ENCODE data around the gene ZDHHC8.
A peak's percentile ranks its signal among the peaks of the same experiment; 100 is the strongest.

ZDHHC8 gene, protein sequence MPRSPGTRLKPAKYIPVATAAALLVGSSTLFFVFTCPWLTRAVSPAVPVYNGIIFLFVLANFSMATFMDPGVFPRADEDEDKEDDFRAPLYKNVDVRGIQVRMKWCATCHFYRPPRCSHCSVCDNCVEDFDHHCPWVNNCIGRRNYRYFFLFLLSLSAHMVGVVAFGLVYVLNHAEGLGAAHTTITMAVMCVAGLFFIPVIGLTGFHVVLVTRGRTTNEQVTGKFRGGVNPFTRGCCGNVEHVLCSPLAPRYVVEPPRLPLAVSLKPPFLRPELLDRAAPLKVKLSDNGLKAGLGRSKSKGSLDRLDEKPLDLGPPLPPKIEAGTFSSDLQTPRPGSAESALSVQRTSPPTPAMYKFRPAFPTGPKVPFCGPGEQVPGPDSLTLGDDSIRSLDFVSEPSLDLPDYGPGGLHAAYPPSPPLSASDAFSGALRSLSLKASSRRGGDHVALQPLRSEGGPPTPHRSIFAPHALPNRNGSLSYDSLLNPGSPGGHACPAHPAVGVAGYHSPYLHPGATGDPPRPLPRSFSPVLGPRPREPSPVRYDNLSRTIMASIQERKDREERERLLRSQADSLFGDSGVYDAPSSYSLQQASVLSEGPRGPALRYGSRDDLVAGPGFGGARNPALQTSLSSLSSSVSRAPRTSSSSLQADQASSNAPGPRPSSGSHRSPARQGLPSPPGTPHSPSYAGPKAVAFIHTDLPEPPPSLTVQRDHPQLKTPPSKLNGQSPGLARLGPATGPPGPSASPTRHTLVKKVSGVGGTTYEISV

DNA sequence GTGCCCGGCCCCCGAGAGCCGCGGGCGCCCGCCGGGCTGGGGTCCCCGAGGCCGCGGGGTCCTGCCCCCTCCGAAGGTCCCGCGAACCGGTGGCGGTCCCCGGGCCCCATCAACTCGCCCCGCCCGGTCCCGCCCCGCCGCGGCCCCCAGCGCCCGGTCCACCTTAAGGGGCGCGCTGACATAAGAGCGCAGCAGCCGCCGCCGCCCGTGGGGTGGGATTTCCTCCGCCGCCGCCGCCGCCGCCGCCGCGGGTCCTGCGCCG lies at the start of gene ZDHHC8:
Gene ZDHHC8, plus strand, starts transcription at position 208 of the 262 bp plus-strand sequence. CDS start 144 bp downstream, outside the sequence.
- no peak for DNase-seq

DNA sequence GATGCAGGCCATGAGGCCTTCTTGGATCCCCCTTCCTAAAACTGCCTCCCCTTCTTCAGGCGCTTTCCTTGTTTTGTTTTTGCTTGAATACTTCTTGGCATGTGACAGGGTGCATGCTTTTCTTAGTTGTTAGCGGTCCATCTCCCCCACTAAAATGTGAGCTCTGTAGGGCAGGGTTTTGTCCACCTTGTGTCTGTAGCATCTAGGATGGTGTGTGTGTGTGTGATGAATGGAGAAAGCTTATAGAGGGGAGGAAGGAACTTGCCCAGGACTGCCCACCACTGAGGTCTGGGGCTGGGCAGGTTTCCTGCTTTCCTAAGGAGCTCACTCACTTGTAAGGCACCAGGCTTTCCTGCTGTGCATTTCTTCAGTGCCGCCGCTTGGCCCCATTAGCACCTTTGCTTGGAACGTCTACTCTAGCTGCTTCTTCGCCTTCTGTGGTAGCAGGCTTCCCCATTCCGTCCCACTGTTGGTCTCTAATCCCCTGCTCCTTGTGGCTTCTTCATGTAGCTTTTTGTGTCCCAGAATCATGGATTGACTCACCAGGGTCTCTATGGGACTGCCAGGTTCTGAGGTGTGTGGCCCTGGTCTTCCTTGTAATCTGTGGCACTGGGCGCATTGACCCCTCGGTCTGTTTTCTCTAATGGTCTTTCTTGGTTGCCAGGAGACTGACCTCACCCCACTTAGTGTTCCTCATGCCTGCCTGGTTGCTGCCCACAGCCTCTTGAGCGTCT lies 48.3 kb upstream of the ZDHHC8 start:
- DNase-seq, result no peak

DNA sequence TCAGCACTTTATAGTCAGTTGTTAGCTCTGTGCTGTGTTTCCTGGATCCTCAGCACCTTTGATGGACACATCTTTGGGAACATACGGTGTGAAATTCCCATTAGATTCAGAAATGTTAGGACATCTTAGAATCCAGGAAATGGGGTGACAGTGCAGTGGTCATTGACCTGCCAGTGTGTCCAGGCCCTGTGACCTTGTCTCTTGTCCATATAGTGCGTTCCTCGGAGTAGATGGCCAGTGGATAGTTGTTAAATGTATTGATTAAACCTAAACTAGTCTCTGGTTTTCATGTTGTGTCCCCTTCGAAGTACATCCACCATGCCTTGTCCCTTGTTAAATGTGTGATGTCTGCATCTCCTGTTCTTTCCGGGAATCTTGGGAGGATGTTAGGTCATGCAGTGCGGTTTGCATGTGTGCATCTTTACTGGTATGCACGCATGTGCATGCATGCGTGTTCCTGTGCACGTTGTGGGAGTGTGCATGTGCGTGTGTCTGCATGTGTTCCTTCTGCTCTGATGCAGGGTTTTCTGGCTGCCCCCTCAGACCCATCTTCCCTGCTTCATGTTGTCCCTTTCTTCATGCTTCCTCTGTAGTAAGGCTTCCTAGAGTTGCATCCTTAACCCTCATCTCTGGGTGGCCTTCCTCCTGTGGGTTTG lies 47.6 kb upstream of the ZDHHC8 start:
- no peak for DNase-seq

DNA sequence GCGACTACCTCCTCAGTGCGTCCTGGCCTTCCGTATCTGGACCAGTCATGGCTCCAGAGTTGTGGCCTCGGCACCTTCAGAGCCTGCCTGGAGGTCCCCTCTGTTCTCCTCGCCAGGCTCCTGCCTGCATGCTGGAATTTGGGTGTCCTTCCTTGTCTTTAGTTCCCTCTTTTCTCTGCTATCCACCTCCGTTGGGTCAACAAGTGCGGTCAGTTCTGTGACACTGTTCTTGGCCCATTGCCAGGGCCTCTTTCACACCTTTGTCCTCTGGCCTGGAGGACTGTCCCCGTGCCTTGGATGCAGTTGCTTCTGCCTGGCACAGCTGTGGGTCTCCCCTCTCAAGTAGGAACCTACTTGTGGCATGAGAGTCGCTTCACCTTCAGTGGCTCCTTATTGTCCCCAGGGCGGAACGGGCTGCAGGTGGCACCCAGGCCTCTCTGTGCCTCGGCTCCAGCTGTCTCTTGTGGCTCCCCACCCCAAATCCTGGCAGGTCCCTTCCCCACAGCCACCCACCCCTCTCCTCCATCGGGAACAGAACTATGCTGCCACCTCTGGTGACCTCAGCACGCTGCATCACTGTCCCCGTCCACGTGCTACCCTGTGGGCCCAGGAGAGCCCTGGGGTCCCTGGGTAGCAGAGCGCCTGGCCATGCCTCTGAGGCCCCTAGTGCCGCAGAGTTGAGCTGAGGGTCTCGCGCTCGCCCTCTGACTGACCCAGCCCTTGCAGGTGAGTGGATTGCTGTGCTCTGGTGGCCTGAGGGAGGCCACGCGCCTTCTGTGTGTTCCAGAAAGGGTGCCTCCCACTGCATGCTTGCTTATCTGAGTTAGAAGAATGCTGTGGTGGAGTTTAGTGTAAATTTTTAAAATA lies 46.8 kb upstream of the ZDHHC8 start:
- DNase-seq, result peak in 1 of 2 experiments; percentile 56

DNA sequence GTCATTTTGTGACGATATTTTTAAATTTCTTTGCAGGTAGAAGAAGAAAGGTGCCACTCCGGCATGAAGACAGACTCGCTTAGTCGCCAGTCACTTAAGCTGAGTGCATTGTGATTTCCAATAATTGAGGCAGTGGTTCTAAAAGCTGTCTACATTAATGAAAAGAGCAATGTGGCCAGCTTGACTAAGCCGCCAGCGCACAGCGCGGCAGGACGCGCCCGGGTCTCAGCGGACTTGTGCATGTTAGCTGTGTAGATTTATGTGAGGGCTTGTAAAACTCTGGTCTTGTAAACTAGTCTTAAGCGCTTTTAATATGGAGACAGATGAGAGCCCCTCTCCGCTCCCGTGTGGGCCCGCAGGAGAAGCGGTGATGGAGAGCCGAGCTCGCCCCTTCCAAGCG lies 46.0 kb upstream of the ZDHHC8 start:
- DNase-seq, result no peak

DNA sequence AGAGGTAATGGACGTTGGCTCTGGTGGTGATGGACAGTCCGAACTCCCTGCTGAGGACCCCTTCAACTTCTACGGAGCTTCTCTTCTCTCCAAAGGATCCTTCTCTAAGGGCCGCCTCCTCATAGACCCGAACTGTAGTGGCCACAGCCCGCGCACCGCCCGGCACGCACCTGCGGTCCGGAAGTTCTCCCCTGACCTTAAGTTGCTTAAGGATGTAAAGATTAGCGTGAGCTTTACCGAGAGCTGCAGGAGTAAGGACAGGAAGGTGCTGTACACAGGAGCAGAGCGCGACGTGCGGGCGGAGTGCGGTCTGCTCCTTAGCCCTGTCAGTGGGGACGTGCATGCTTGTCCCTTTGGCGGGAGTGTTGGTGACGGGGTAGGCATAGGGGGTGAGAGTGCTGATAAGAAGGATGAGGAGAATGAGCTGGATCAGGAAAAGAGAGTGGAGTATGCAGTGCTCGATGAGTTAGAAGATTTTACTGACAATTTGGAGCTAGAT lies 45.5 kb upstream of the ZDHHC8 start:
- no peak for DNase-seq

DNA sequence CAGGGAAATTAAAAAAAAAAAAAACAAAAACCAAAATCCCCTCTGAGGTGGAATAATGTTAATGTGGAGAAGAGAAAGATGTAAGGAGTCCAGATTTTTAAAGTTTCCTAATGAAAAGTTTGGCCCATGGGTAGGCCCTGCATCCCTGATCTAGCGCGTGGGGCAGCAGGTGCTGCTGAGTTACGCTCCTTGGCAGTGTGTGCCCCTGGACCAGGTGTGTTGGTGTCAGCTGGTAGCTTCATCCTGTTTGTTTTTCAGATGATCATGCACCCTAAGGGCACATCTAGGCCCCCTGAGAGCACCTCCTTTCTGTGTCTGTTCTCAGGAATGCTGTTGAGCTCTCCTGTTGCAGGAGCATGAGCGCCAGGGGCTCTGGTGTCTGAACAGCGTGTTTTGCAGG lies 44.8 kb upstream of the ZDHHC8 start:
- DNase-seq, result no peak

DNA sequence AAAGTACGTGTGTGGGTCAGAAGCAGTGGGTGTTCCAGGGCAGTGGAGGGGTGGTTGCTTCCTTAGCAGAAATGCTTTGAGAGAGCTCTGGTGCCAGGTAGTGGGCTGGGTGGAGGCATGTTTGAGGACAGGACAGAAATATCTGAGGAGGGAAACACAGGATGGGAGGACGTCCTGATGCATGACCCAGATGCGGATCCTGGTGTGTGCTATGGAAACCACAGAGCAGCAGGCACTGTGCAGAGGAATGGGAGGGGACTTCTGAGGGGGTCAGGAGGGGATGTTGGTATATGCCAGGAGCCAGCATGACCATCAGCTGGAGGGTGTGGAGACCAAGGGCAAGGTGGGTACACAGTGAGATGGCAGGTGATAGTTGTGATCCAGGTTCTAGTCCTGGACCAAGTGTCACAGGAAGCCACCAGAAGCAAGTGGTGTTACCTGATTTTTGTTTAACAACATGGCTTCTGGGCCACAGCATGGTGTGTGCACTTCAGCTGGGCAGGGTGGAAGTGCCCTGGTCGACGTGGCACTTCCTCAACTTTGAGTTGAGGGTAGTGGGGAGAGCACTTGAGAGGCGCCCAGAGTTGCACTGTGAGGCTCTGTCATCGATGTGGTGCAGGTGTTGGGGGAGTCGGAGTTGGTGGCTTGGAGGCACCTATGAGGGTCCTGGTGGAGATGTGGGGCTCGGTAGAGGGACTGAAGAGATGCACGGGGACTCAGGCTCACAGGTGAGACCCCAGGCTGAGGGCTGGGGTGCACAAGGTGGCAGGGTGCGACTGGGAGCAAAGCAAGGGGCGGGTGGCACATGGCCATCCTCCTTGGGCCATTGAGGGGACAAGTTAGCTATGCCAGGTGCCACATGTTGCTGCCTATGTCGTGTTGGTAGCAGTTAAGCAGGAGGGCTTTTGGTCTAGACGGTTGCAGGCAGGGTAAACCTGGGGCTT lies 44.0 kb upstream of the ZDHHC8 start:
- DNase-seq, result no peak

DNA sequence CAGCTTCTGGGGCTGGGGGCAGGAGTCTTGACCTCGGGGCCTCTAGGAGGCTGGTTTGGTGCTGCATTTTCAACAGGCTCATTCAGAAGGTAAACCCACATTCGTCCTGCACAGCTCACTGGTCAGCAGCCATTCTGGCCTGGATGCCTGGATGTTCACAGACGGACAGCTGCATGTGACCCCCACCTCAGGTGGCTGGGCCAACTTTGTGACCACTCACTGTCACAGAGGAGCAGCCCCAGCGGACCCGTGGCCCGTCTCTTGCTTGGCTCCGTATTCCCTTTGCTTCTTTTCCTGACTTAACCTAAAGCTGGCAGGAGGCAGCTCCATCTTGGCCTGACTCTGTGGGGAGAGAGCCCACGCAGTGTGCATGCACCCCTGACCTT lies 43.3 kb upstream of the ZDHHC8 start:
- no peak for DNase-seq

DNA sequence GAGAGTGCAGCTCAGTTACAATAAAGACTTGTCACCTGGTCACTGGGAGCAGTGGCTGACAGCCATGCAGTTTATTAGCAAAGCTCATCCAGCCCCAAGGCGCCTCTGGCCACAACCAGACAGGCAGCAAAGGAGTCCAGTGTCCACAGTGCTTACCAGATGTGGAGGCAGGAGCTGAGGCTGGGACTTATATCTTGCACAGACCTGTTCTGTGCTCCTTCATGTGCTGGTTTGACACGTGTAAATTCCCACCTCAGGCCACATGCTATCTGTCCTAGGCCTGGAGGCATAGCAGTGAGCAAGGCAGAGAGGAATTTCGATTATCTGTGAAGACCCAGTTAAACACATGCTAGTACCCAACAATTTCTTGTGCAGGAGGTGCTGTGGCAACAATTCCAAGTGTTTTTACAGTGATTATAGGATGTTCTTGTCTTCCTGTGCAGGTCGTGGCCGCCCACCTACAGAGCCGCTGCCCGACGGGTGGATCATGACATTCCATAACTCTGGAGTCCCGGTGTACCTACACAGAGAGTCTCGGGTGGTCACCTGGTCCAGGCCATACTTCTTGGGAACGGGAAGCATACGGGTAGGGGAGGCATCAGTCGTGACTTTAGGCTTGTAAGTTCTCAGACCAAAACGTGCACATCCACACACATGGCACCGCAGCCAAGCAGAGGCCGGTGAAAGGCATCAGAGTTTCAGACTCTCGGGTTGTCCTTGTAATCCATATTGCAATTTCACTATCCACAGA lies 42.2 kb upstream of the ZDHHC8 start:
- no peak for DNase-seq

DNA sequence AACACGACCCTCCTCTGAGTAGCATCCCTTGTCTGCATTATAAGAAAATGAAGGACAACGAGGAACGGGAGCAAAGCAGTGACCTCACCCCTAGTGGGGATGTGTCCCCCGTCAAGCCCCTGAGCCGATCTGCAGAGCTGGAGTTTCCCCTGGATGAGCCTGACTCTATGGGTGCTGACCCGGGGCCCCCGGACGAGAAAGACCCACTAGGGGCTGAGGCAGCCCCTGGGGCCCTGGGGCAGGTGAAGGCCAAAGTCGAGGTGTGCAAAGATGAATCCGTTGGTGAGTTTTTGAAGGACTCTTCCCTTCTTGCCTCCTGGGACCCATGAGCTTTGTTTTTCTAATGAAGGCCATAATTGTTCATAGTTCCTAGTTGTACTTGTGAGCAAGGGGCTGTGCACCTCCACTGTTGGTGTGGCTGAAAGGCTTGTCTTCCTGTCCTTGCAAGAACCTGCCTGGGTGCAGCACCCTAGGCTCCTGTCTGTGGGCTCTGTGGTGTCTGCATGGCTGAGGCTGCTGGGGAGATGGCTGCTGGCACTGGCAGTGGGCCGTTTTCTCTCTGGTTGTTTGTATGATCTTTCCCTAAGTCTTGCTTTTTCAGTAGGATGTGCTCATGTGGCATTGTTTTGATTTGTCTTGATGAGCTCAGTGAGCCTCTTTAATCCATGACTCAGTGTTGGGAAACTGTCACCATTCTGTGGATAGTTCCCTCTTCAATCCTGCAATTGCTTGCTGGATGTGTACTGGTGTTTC lies 41.5 kb upstream of the ZDHHC8 start:
- DNase-seq, result no peak

DNA sequence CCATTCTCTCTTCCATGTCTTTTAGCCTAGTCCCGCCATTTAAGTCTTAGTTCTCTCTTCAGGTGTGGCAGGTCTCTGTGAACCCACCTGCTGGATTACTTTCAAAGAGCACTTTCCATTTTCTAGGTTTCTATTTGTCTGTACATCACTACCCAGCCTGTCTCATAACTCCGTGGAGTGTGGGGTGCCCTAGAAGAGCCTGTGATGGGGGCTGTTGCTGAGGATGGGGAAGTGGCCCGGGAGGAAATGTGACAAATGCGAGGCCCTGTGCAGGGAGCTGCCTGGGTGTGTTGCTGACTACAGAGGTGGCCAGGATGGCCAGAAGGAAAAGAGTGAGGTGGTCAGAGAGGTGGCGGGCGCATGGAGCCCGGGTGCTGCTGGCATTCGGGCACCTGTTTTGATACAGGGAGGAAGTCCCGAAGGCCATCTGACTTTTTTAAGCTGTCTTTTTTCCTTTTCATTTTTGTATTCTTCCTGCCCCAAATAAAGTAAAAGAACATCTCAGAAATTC lies 40.8 kb upstream of the ZDHHC8 start:
- no peak for DNase-seq

DNA sequence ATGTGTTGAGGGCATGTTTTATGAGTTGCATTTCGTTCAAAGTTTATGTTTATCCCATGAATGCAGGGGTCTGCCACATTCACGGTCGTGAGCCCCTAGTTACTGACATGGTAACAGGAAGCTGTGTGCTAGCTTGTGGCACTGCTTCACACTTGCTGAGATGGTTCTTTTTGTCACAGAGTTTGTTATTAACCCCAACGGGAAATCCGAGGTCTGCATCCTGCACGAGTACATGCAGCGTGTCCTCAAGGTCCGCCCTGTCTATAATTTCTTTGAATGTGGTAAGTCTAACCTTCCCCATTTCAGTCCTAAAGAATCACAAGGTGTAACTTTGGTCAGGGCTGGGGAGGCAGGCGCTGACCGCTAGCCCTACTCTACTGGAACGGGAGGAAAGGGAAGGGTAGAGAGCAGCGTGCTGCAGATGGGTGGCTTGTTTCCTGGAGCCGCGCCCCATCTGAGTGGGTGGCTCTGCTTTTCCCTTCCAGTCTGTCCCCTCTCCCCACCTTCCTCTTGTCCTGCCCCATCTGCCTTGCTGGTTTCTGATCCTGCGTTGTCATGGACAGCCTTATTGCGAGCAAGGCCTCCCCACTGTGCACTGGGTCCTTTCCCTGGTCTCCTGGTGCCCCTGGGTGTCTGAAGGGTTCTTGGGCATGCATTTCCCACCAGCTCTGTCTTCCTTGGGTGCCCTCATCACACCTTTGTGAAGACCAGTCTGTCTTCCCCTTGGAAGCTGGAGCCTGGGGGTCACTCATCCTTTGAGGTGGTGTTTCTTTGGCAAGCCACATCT lies 39.7 kb upstream of the ZDHHC8 start:
- DNase-seq, result no peak

DNA sequence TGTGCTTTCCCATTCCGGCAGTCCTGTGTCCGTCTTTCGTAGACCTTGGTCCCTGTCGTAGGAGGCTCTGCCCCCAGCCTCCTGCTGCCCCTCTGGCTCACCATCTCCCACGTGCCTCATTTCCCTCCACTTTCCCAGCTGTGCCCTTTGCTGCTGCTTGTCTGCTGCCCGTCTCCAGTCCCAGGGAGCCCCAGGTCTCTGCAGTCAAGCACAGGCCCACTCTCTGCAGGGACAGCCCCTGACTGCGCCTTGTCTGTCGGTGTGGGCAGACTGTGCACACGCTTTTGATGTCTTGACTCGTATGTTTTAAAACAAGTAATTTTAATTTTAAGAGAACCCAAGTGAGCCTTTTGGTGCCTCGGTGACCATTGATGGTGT lies 39.1 kb upstream of the ZDHHC8 start:
- DNase-seq, result no peak

DNA sequence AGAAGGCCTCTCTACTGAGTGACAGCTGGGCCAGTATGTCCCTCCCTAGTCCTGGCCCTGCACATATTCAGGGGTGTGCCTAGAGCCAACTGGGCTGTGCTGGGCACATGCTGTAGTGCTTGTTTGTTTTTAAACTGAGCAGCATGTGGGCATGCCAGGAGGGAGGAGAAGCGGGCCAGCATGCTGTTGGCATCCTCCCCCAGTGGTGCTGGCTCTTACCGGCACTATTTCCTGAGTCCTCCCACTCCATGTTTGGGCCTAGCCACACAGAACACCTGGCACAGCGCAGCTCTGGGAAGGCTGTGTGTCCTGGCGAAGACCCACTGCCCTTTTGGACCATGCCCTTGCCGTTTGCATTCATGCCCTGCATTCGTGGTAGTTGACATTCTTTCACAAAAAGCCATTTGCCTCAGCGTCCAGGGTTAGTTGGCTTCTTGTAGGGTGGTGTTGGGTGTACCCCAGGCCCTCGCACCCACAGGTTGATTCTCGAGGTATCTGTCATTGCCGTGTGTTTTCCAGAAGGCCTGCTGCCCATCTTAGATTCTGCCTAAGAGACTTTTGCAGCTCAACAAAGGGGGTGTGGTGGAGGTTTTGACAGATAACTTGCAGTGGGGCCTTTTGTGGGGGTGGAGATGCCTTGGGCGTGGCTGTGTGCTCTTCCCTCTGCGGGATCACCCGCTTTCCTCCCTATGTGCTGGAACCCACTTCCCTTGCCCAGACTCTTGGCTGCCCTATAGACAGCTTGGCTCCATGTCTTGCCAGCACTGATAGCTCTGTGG lies 38.0 kb upstream of the ZDHHC8 start:
- DNase-seq, result no peak

DNA sequence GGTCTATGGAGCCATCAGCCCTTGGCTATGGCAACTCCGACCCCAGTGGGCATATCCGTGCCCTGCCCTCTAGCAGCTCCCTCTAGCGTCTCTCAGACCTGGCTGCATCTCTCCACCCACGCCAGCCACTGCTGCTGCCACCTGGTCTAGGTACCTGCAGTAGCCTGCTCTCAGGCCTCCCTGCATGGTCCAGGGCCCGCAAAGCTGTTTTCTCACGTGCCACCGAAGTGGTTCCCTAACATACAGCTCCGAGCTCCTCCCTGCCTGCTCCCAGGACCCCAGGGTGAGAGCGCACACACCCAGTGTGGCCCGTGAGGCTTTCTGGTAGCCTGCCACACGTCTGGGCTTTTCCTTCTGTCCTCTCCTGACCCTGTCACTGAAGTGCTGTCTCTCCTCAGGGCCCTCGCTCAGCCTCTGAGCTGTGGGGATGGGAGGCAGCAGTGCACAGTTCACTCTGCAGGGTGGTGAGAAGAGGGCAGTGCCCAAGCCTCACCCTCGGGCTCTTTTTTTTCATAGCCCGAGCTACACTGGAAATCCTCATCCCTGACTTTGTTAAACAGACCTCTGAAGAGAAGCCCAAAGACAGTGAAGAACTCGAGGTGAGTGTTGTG lies 37.3 kb upstream of the ZDHHC8 start:
- no peak for DNase-seq

DNA sequence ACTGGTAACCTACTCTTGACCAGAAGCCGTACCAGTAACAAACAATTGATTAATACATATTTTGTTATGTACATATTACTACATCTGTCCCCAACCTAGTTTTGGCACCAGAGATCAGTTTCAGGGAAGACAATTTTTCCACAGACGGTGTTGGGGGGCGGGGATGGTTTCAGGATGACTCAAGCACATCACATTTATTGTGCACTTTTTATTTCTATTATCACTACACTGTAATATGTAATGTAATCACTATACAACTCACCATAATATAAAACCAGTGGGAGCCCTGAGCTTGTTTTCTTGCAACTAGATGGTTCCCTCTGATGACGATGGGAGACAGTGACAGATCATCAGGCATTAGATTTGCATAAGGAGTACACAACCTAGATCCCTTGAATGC lies 36.1 kb upstream of the ZDHHC8 start:
- no peak for DNase-seq
